Sigmoid colon (tissue), 7 donors: ENCODE measurements around the gene STK40. TPM values are rescaled to one million over a fixed set of nuclear protein-coding genes. Genes with fewer than 3 reads are reported as not detected.
A peak's percentile ranks its signal among the peaks of the same experiment; 100 is the strongest.

Experiments
- DNase-seq: peaks from one replicate; pipeline ENCODE4 v3.0.0-alpha.2; 2019
- H3K27ac ChIP-seq, 4 donors: fragments of 200-600 bp; sonication (generic); one replicate each; pipeline ENCODE4 v1.5.1; 2016 to 2019; ENCODE audit warnings: mild to moderate bottlenecking in 1 of 4
- H3K27me3 ChIP-seq, 3 donors: fragments of 200-600 bp; sonication (generic); one replicate each; pipeline ENCODE4 v1.5.1; 2019; ENCODE audit warnings: mild to moderate bottlenecking in 1 of 3
- H3K36me3 ChIP-seq, 4 donors: fragments of 200-600 bp; sonication (generic); one replicate each; pipeline ENCODE4 v1.5.1; 2016 to 2019
- H3K4me1 ChIP-seq, 4 donors: fragments of 200-600 bp; sonication (generic); one replicate each; pipeline ENCODE4 v1.5.1; 2017 to 2019
- H3K4me3 ChIP-seq, 4 donors: fragments of 200-600 bp; sonication (generic); one replicate each; pipeline ENCODE4 v1.5.1; 2017 to 2019; ENCODE audit warnings: mild to moderate bottlenecking in 2 of 4, moderate library complexity in 1 of 4
- H3K9me3 ChIP-seq, 4 donors: fragments of 200-600 bp in 3 of 4; sonication (generic) in 3 of 4; one replicate each; pipeline versions ENCODE4 v1.5.1 to v1.6.1; 2013 to 2019
- EP300 ChIP-seq, 4 donors: sonication (generic); formaldehyde crosslinking; IDR thresholded peaks; one replicate each; pipeline ENCODE4 v1.6.1; 2017; ENCODE audit warnings: antibody characterized with exemption in 4 of 4
- POLR2A ChIP-seq, 2 donors: fragments of 450-650 bp; IDR thresholded peaks; one replicate each; pipeline ENCODE4 v1.6.1; 2016; ENCODE audit warnings: antibody characterized with exemption in 2 of 2, mild to moderate bottlenecking in 2 of 2, moderate library complexity in 2 of 2
- POLR2AphosphoS5 ChIP-seq, 4 donors: sonication (generic); formaldehyde crosslinking; IDR thresholded peaks; one replicate each; pipeline ENCODE4 v1.6.1; 2017; ENCODE audit warnings: antibody characterized with exemption in 4 of 4
- WGBS, 2 donors: extraction: QIAGEN DNeasy Blood & Tissue Kit; methylation state at CpG; one replicate each; pipeline ENCODE4 v1.1.7; 2013; 5-methylcytosine and 5-hydroxymethylcytosine counted together
- intact Hi-C: fragments of 100-400 bp; cut with DNase I; formaldehyde crosslinking; loops from one replicate; pipeline ENCODE4 v1.15.1; 2023
- polyA plus RNA-seq, 3 donors: library from polyadenylated mRNA; stranded (reverse); fragments of 200-250 nt; gene quantifications; one replicate each; pipeline ENCODE4 v1.2.3, GENCODE V29; 2013
- total RNA-seq, 4 donors: library from RNA; depleted of rRNA; stranded (reverse); fragments of >200 nt; gene quantifications; one replicate each; pipeline ENCODE4 v1.1.0, GENCODE V29; 2016
- TF ChIP-seq, protein P1 (sequence below), 4 experiments: fragments of 450-650 bp in 3 of 4; fragments of 200-600 bp in 1 of 4; IDR thresholded peaks; one replicate each; pipeline ENCODE4 v1.5.1; 2016 to 2019; ENCODE audit warnings: antibody characterized with exemption in 4 of 4, mild to moderate bottlenecking in 3 of 4, moderate library complexity in 2 of 4
- donor health status: healthy with polysubstance abuse.
- donor health status: Bipolar disorder and iron deficiency.
- donor health status: healthy.

The STK40 gene
- total and polyA plus RNA-seq, 7 donors, result 27.6 to 55.6 (median 40.7) TPM

DNA sequence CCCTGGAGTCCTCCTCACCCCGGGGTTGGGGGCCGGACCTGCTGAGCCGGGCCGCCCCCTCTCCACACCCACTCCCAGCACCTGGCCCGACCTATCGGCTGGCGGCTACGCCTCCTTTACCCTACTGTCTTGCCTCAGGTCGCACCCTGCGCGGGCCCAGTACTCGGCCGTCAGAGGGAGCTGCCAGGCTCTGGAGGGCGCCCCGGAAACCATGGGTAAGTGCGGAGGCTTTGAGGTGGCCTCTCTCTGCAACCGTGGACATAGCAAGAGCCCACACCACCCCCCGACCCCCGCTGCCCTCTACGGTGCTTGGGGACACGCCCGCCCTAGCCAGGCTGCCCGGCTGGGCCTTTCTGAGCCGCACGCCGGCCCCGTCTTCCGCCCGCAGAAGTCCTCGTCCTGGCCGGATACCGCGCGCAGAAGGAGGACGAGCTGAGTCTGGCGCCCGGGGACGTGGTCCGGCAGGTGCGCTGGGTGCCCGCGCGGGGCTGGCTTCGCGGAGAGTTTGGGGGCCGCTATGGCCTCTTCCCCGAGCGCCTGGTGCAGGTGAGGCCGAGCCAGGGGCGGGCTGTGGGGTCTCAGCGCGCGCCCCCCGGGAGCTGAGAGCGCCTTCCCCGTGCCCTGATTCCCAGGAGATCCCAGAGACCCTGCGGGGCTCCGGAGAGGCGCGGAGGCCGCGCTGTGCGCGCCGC is 79.4 kb downstream of the STK40 start, which contains the start of gene SH3D21:
Gene SH3D21 (plus strand): TSS at position 159 of the 692 bp plus-strand sequence. CDS start 53 bp downstream, at position 212.
- no peaks in the 10 kb centered on the region for H3K27me3 ChIP-seq
- peaks cover 2 to 25% (median 17%) of the 10 kb centered on the region in 4 donors for H3K4me1 ChIP-seq
- no peaks in the 10 kb centered on the region for H3K9me3 ChIP-seq
- peak; percentile 73 for DNase-seq
- intact Hi-C loops, result loop anchor here (5.0 kb wide), 1 partner anchor 61 kb away; no protein-coding TSS in a partner anchor
- H3K27ac ChIP-seq, result peak within 1 kb of the TSS; percentile 69 to 84 (median 78)
- H3K4me3 ChIP-seq, result peak within 1 kb of the TSS; percentile 57 to 92 (median 71)
- peaks cover 11 to 34% (median 27%) of the 10 kb centered on the region in 4 donors for H3K36me3 ChIP-seq
- WGBS, 2 donors, result 1 to 4% methylated on average over 65 of the region's 65 CpGs
- TF ChIP-seq POLR2AphosphoS5 (IDR thresholded peaks at IDR 0.05) (peak in 2 of 4 donors; percentile 21 to 38), POLR2A (IDR thresholded peaks at IDR 0.05) (peak in 1 of 2 donors; percentile 7)
- TF ChIP-seq, protein P1, sequence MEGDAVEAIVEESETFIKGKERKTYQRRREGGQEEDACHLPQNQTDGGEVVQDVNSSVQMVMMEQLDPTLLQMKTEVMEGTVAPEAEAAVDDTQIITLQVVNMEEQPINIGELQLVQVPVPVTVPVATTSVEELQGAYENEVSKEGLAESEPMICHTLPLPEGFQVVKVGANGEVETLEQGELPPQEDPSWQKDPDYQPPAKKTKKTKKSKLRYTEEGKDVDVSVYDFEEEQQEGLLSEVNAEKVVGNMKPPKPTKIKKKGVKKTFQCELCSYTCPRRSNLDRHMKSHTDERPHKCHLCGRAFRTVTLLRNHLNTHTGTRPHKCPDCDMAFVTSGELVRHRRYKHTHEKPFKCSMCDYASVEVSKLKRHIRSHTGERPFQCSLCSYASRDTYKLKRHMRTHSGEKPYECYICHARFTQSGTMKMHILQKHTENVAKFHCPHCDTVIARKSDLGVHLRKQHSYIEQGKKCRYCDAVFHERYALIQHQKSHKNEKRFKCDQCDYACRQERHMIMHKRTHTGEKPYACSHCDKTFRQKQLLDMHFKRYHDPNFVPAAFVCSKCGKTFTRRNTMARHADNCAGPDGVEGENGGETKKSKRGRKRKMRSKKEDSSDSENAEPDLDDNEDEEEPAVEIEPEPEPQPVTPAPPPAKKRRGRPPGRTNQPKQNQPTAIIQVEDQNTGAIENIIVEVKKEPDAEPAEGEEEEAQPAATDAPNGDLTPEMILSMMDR (IDR thresholded peaks at IDR 0.05), result no peak

DNA sequence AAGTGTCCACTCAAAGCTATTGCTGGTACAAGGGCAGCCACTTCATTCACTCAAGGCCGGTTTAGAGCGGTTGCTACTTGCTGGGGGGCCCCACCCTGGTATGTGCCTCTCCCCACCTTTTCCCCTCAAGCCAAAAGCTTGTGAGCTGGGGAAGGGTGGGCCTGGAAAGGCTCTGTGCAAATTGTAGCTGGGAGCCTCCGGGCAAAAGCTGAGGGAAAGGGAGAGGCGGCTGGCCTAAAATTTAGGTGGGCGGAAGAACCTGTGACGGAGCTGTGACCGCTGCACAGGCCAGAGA is 79.9 kb downstream of the STK40 start:
- Histone ChIP-seq H3K36me3 (peaks cover 15 to 39% (median 32%) of the 10 kb centered on the region in 4 donors), H3K27ac (peak overlapping the region; percentile 69 to 84 (median 78)), H3K4me3 (peak overlapping the region in 3 of 4 donors; percentile 69 to 92 (median 73)), H3K4me1 (peaks cover 2 to 25% (median 17%) of the 10 kb centered on the region in 4 donors), H3K9me3 (no peaks in the 10 kb centered on the region), H3K27me3 (no peaks in the 10 kb centered on the region)
- TF ChIP-seq, protein P1 (IDR thresholded peaks at IDR 0.05), result no peak
- TF ChIP-seq EP300 (IDR thresholded peaks at IDR 0.05) (no peak), POLR2A (IDR thresholded peaks at IDR 0.05) (no peak), POLR2AphosphoS5 (IDR thresholded peaks at IDR 0.05) (no peak)
- intact Hi-C loops, result loop anchor here (5.0 kb wide), 1 partner anchor 61 kb away; no protein-coding TSS in a partner anchor
- WGBS, 2 donors, result 55 to 77% methylated on average over 7 of the region's 7 CpGs
- DNase-seq, result no peak

DNA sequence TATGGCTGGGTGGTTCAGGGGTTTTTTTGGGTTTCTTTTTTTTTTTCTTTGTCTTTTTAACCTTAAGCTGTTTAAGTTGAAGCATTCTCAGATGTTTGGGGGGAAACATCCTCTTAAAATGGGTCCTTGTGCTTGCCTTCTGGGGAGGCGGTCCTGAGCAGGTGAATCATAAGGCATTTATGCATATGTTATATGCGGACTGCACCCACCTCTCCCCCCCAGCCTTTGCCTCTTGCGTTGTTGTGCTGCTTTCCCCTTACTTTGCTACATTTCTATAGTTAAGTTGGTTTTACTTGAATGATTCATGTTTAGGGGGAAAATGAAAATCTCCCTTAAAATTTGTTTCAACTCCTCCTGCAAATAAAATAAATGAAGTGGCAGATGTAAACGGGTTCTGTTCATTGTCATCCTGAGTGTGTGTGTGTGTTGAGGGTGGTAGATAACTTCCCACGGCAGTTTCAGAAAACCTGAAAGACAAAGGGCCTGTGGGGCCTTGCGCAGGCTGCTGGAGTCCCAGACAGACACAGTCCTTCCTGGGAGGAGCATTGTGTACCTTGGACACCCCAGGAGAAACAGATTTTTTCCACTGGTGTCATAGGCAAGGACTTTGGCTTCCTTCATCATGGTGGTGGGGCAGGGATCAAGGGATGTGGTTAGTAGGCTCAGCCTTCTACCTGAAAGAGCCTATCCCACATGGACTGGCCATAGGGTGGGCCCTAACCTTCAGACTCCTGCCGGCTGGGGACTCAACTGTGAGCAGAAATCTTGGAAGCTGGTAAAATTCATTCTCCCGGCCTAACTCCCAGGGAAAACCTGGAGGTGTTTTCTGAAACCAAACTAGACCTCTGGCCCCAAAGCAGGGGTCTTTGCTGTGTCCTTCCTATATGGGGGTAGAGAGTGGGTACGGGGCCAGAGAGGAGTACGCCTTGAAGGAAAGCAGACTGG is 80.5 kb downstream of the STK40 start:
- WGBS, 2 donors, result 74 to 79% methylated on average over 10 of the region's 10 CpGs
- H3K27ac ChIP-seq, result peak overlapping the region; percentile 69 to 84 (median 78)
- peaks cover 17 to 45% (median 38%) of the 10 kb centered on the region in 4 donors for H3K36me3 ChIP-seq
- H3K9me3 ChIP-seq, result no peaks in the 10 kb centered on the region
- peaks cover 2 to 25% (median 17%) of the 10 kb centered on the region in 4 donors for H3K4me1 ChIP-seq
- intact Hi-C loops, result loop anchor here (5.0 kb wide), 1 partner anchor 62 kb away; no protein-coding TSS in a partner anchor
- TF ChIP-seq, protein P1 (IDR thresholded peaks at IDR 0.05), result no peak
- TF ChIP-seq POLR2A (IDR thresholded peaks at IDR 0.05) (no peak), POLR2AphosphoS5 (IDR thresholded peaks at IDR 0.05) (no peak), EP300 (IDR thresholded peaks at IDR 0.05) (no peak)
- no peak overlapping the region for H3K4me3 ChIP-seq
- peak; percentile 47 for DNase-seq
- no peaks in the 10 kb centered on the region for H3K27me3 ChIP-seq

DNA sequence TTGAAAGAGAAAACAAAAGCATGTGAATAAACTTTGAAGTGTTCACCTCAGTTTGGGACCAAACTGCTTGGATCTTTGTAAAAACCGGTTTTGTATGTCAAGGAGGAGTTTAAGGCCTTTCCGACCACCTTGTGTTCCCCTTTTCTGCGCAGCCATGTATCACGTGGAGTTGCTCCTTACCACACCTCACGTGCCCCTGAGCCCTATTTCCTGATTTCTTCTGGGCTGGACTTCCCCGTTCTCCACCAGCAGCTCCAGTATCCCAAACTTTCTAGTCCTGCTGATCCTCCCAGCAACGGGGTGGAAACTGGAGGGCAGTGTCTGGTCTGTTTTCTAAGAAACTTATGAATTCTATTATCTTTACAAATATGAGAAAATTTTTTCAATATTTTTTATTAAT is 81.2 kb downstream of the STK40 start:
- H3K4me1 ChIP-seq, result peaks cover 2 to 25% (median 19%) of the 10 kb centered on the region in 4 donors
- H3K9me3 ChIP-seq, result no peaks in the 10 kb centered on the region
- no peak overlapping the region for H3K4me3 ChIP-seq
- TF ChIP-seq, protein P1 (IDR thresholded peaks at IDR 0.05), result no peak
- no peak for TF ChIP-seq POLR2AphosphoS5 (IDR thresholded peaks at IDR 0.05)
- TF ChIP-seq POLR2A (IDR thresholded peaks at IDR 0.05), result no peak
- no peak for TF ChIP-seq EP300 (IDR thresholded peaks at IDR 0.05)
- no peak overlapping the region for H3K27ac ChIP-seq
- no peaks in the 10 kb centered on the region for H3K27me3 ChIP-seq
- H3K36me3 ChIP-seq, result peaks cover 17 to 49% (median 44%) of the 10 kb centered on the region in 4 donors
- DNase-seq, result peak; percentile 67
- intact Hi-C loops, result no loop called here
- 63 to 78% methylated on average over 7 of the region's 7 CpGs for WGBS, 2 donors
